HG03139 (cell line): ENCODE data around the gene TBC1D4.
"Not testable (repeated sequence)": the region's sequence is repeated elsewhere in the genome, so short reads cannot be mapped to it uniquely, and the experiment has no call there.

Experiments
- ATAC-seq: cut with Tn5 transposase; IDR thresholded peaks from one replicate; pipeline ENCODE4 v1.9.1; 2021; ENCODE audit not compliant: unreplicated experiment

Gene TBC1D4

DNA sequence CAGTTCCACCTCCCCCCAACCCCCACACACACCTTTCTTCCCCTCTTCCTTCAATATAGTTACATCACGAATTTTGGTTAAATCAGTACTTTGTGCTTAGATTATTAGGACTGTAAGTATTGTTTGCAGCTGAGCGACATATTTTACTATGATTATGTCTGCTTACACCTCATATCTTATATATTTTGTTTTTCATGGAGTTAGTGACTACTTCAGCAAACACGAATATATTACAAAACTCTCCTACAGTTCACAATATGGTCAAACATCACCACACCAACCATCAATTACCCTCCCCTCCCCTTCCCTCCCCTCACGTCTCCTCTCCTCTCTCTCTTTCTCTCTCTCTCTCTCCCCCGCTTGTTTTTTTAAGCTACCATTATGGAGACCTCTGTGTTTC lies 152.9 kb downstream of the TBC1D4 start:
- no peak for ATAC-seq

DNA sequence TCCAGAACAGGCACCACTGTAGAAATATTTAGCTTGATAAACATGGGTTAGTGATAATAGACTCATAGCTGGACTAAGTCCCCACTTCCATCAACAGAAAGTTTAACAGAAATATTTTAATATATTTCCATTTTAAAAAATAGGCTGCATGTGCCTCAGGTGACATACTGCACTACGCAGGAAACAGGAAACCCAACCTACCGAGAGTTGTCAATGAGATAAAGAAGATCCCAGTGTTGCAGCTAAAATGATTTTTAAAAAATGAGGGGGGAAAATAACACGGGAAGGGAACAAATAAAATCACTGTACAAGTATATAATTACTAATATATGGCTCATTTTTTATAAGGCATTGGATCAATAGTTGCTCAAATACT lies 154.8 kb downstream of the TBC1D4 start:
- ATAC-seq, result no peak

GRCh38 chr13:75326173-75327134 lies 155.5 kb downstream of the TBC1D4 start:
- ATAC-seq, result peak; percentile 90

DNA sequence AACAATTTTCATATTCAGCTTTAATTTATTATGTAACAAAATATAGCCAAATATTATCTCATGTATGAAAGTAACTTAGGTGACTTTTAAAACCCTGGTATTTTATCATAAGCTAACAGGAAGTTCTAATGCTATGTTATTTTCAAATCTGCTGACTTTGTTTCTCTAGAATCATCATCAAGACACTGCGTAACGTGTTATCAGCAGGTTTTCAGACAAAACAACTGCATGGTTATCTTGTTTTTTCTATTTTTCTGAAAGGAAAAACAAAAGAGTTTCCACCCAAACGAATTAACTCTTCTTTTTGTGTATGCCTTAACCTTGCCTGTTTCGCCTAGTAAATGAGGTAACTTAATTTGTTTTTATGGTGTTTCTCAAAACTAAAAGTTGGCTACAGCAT lies 156.3 kb downstream of the TBC1D4 start:
- ATAC-seq, result no peak

GRCh38 chr13:75324413-75324940 lies 157.5 kb downstream of the TBC1D4 start:
- no peak for ATAC-seq

- ATAC-seq, result no peak
Measured at GRCh38 chr13:75321084-75321483, 160.9 kb downstream of the TBC1D4 start.

DNA sequence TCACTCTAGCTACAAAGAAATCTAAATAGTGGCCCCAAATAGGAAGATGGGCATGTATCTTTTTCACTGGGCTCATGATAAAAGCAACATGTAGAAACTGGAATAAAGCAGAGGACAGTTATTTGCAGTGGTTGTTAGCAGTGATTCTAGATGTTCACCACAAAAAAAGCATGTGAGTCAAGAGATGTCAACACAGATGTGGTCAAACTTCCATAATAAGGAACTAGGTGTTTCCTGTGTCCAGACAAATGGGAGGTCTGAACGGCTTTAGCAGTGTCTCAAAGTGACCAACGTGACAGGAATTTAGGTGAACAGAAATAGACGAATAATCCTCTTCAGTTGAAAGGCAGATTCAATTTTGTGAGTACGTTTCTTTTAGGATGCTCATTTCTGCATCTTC lies 162.7 kb downstream of the TBC1D4 start:
- ATAC-seq, result no peak

- no peak for ATAC-seq
Measured at GRCh38 chr13:75318138-75318833, 163.7 kb downstream of the TBC1D4 start.

DNA sequence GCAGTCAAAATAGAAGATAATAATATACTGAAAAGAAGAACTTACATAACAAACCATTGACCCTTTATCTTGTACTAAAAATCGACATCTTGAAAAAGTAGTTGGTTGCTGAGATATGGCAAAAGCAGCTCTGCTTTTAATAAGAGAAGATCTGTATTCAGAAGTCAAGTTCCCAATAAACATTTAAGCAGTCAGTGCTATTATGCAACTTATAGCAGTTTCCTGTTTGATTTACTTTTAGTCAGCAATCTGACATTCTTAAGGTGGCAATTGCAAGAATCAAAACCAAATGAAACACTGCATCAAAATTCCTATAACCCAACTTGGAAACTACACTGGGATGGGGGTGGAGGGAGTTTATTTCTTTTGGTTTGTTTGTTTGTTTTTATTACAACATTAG lies 165.5 kb downstream of the TBC1D4 start:
- no peak for ATAC-seq

- peak; percentile 69 for ATAC-seq
Measured at GRCh38 chr13:75312884-75313520, 169.0 kb downstream of the TBC1D4 start.

- ATAC-seq, result no peak
Measured at GRCh38 chr13:75309981-75310580, 171.9 kb downstream of the TBC1D4 start.

GRCh38 chr13:75308222-75308621 lies 173.7 kb downstream of the TBC1D4 start:
- peak; percentile 38 for ATAC-seq

DNA sequence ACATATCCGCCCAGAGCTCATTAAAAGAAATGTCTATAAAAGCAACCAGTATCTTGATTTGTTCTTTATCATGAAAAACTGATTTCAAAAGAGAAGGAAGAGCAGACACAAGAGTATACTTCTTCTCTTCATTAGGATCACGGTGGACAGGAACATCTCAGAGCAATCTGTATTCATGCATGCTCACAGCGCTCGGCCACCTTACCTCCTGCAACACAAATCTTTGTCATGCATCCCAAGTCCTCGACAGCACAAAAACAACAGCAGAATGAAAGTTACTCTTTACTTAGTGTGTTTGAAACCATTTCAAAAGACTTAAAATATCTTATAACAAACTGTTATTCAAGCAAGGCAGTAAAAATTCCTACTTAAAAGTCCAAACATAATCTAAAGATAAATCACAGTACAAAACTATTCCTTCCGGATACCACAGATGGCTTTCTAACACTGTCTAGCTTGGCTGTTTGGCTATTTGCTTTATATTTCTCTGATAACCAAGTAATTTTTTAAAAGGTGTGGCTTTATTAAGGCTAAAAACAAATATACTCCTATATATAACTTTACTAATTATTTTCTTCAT lies 174.5 kb downstream of the TBC1D4 start:
- ATAC-seq, result no peak

DNA sequence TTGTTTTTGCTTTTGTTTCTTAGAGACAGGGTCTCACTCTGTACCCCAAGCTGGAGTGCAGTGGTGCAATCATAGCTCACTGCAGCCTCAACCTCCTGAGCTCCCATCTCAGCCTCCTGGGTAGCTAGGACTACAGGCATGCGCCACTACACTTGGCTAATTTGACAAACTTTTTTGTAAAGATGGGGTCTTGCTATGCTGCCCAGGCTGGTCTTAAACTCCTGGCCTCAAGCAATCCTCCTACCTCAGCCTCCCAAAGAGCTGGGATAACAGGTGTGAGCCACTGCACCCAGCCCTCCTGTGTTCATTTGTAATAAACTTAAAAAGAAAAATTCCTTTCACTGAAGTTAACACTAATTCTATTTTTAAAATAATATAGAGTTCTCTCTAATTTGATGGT lies 175.0 kb downstream of the TBC1D4 start:
- ATAC-seq, result not testable (repeated sequence)

GRCh38 chr13:75305059-75305458 lies 176.9 kb downstream of the TBC1D4 start:
- ATAC-seq, result no peak

- ATAC-seq, result no peak
Measured at GRCh38 chr13:75303263-75303662, 178.7 kb downstream of the TBC1D4 start.

DNA sequence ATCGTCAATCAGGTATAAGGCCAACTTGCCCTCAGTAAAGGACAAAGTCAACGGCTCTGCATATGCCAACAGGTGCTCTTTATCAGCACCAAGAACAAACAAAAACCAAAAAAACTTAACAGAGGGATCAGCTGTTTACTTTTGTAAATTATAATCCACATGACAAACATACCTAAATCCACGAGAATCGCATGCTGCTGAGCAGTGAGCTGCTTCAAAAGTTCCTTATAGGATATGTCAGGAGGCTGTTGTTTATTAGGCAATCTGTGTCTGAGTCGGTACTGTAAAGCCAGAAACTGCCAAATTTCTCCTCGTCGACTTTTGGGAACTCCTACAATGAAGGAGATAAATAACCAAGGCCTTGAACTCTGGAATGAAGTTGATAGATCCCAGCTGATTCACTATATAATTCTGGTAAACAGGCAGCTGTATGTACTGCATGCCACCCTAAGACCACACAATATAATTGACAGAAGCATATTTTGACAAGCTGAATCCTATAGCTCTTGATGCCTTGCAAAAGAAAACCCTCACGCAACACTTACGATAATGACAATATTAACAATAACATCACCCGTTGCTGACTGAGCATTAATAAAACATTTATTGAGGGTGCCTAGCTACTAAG lies 179.8 kb downstream of the TBC1D4 start:
- no peak for ATAC-seq

- ATAC-seq, result peak; percentile 54
Measured at GRCh38 chr13:75299913-75300862, 181.8 kb downstream of the TBC1D4 start.

- ATAC-seq, result no peak
Measured at GRCh38 chr13:75299246-75299645, 182.7 kb downstream of the TBC1D4 start.
